Large intestine (tissue), 3 donors: ENCODE measurements around the gene APIP. TPM values are rescaled to one million over a fixed set of nuclear protein-coding genes. Genes with fewer than 3 reads are reported as not detected.
"Not testable (repeated sequence)": the region's sequence is repeated elsewhere in the genome, so short reads cannot be mapped to it uniquely, and the experiment has no call there.

Source experiments
- DNase-seq, 2 donors: peaks; one replicate each; pipeline versions ENCODE4 v3.0.0 to v3.0.0-alpha.2; 2013
- H3K27ac ChIP-seq: one replicate; pipeline ENCODE4 v1.5.1; 2013; ENCODE audit warnings: low read length
- H3K27me3 ChIP-seq: 2 replicates; pipeline ENCODE4 v1.6.1; 2013; ENCODE audit warnings: low read length; ENCODE audit not compliant: control insufficient read depth, insufficient read depth
- H3K36me3 ChIP-seq: 2 replicates; pipeline ENCODE4 v1.6.1; 2013; ENCODE audit warnings: low read length; ENCODE audit not compliant: control insufficient read depth, insufficient read depth
- H3K4me1 ChIP-seq: one replicate; pipeline ENCODE4 v1.6.1; 2013; ENCODE audit warnings: low read length; ENCODE audit not compliant: control insufficient read depth, insufficient read depth
- H3K4me3 ChIP-seq: one replicate; pipeline ENCODE4 v1.5.1; 2013; ENCODE audit warnings: low read length
- H3K9me3 ChIP-seq: one replicate; pipeline ENCODE4 v1.6.1; 2013; ENCODE audit warnings: mild to moderate bottlenecking, low read depth, low read length, moderate library complexity; ENCODE audit not compliant: control insufficient read depth
- WGBS: methylation state at CpG from one replicate; pipeline ENCODE4 v1.1.5; 2013; ENCODE audit warnings: low lambda C conversion rate; ENCODE audit not compliant: insufficient coverage; 5-methylcytosine and 5-hydroxymethylcytosine counted together
- polyA plus RNA-seq: library from polyadenylated mRNA; unstranded; fragments of 120-200 nt; gene quantifications from one replicate; pipeline ENCODE4 v1.2.1, GENCODE V29; 2013

The APIP gene
- polyA plus RNA-seq, 1 donor, result 25.7 TPM

DNA sequence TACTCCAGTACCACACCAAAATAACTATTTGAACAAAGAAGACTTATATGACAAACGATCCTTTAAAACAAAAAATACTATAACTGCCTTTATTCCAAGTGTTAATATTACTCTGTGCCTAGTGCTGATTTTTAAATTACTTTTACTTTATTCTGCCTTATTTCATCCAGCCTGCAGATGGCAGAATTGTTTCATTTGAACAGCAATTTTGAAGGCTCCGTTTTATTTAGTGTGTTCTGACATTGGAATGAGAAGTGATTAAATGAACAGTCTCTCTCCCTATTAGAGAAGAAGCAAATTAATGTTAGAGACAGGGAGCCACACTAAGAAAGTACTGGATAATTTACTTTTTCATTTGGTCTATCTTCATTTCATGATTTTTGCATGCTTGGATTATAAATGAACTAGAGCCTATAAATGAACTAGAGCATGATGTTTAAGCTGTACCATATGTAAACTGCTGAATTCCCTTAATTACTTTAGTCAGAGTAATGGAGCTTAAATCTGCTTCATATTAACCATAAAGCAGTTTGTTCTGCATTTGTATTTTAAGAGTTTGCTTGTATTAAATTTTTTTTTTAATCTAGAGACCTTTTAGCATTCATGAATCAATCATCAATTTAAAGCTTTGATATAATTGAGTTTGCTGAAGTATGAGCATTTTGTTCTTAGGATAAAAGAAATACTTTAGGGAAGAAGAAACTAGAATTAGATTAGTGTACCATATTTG lies 10.1 kb upstream of the APIP start:
- no peaks in the 10 kb centered on the region for H3K36me3 ChIP-seq
- H3K4me1 ChIP-seq, result no peaks in the 10 kb centered on the region
- no peak overlapping the region for H3K27ac ChIP-seq
- no peaks in the 10 kb centered on the region for H3K9me3 ChIP-seq
- no peak overlapping the region for H3K4me3 ChIP-seq
- WGBS, result 14% methylated on average over 1 of the region's 2 CpGs
- no peaks in the 10 kb centered on the region for H3K27me3 ChIP-seq
- peak in 1 of 2 donors; percentile 26 for DNase-seq

DNA sequence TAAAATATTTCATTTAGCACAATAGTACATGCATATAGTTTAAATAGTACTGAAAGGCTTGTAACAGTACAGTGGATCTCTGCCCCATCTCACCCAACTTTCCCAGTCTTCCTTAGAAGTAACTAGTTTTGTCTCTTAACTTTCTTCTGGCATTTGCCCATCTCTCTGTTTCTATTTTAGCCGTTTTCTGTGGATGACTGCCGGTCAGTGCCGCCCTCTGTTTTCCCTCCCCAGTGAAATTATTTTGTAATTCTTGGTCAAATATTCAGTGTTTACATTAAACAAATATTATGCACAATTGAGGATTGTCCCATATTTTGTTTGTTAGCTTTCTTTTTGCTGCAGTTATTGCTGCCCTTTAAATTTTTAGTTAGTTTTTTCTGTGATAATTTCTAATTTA lies 8.5 kb upstream of the APIP start:
- no peaks in the 10 kb centered on the region for H3K36me3 ChIP-seq
- no peaks in the 10 kb centered on the region for H3K4me1 ChIP-seq
- no peak overlapping the region for H3K27ac ChIP-seq
- no peaks in the 10 kb centered on the region for H3K27me3 ChIP-seq
- H3K9me3 ChIP-seq, result no peaks in the 10 kb centered on the region
- WGBS, result no CpG with 5 or more reads among the region's 3 CpGs
- no peak overlapping the region for H3K4me3 ChIP-seq
- DNase-seq, result no peak

DNA sequence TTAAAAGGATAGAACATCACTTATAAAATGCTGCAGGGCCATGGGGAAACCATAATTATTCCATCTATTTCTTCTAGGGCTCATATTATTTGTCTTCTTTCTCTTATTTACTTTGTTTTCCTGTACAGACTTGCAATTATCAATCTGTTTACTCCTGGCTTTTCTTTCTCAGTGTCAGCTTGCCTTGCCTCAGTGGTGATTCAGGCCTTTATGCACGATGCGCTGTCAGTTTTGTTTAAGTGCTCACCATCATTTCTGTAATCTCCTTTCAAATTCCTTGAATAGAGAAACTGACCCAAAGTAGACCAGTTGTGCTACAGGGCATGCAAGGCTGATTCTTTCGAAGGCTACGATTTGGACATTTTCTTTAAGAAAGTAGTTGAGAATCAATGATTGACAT lies 5.0 kb upstream of the APIP start:
- Histone ChIP-seq H3K27me3 (no peaks in the 10 kb centered on the region), H3K27ac (no peak overlapping the region), H3K4me3 (no peak overlapping the region), H3K4me1 (peaks cover 8% of the 10 kb centered on the region), H3K9me3 (no peaks in the 10 kb centered on the region), H3K36me3 (no peaks in the 10 kb centered on the region)
- no CpG with 5 or more reads among the region's 4 CpGs for WGBS
- DNase-seq, result no peak

DNA sequence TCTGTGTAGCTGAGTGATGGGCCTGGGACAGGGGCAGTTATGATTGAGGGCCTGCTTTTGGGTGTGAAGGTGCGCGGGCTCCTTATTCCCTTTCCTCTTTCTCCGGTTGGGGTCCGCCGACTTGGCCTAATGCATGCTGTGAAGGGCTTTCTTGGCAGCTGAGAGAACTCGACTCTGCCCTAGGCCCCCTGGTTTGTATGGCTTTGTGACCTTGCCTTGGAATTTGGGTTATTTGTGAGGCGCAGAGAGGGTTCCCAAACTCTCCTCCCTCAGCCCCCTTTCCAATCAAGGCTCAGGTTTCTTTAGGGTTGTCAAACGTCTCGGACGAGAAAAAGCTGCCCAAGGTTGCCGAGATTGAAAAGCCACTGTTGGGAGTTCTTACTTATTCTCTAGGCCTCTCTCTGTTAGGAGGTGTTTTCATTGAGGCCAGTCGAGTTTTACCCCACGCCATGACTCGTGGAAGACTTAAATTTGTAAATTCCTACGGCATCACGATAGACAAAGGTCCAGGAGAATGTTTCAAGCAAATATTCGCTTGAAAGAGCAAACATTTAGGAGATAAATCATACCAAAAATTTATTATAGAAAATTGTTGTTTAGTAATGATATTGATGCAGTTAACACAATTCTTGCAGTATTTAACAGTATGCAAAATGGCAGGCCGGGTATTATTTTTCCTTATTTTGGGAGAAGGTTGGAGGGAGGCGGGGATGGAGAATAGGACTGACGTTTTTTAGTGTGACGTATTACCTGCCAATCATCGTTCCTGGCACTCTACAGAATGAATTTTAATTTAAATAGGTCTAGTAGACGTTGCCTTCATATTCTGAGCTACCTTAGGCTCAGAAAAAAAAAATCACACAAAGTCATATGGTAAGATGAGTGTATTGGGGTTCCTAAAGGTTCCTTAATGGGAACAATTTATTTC lies 928 bp upstream of the APIP start:
- WGBS, result 18% methylated on average over 5 of the region's 23 CpGs
- no peaks in the 10 kb centered on the region for H3K9me3 ChIP-seq
- peaks cover 8% of the 10 kb centered on the region for H3K4me1 ChIP-seq
- peak overlapping the region; percentile 83 for H3K4me3 ChIP-seq
- no peak for DNase-seq
- H3K27me3 ChIP-seq, result no peaks in the 10 kb centered on the region
- H3K27ac ChIP-seq, result peak overlapping the region; percentile 99
- peaks cover 3% of the 10 kb centered on the region for H3K36me3 ChIP-seq

DNA sequence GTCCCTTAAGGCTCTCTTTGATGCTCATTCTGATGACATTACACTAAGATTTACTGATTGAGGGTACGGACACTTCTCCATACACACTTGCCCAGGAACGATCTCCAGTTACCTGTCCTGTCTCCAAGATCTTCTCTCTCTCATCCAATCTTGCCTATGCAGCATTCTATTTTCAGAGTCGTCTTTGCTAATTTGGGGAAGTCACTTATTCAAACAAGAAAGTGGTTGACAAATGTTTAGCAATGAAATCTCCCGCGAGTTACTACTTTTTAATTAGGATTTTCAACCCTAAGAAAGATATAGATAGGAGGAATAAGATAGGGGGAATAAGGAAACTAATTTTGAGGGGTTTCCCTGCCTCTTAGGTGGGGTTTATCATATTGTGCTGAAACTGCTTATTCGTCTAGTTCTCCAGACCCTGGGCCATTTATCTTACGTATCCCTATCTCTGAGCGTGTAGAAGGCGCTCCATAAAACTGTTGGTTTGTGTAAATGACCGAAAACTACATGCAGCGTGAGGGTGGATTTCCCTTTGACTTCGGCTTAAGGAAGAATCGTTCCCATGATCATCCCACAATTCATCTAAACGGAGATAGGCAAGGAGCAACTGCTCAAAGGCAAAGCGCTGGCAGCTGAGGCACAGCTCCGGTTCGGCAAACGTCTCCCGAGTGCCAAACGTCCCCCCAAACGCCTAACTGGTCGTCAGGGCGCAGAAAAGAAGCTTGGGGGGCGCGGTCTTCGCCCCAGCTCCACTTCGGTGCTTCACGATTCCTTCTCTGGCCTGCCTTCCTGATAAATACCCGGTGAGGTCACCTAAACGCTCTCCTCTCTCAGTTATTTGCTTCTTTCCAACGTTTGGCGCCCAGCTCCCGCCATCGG lies 804 bp downstream of the APIP start:
- Histone ChIP-seq H3K9me3 (no peaks in the 10 kb centered on the region), H3K4me1 (peaks cover 8% of the 10 kb centered on the region), H3K27ac (peak overlapping the region; percentile 99), H3K36me3 (peaks cover 3% of the 10 kb centered on the region), H3K4me3 (peak overlapping the region; percentile 83), H3K27me3 (no peaks in the 10 kb centered on the region)
- 8% methylated on average over 2 of the region's 34 CpGs for WGBS
- peak in 1 of 2 donors; percentile 30 for DNase-seq

DNA sequence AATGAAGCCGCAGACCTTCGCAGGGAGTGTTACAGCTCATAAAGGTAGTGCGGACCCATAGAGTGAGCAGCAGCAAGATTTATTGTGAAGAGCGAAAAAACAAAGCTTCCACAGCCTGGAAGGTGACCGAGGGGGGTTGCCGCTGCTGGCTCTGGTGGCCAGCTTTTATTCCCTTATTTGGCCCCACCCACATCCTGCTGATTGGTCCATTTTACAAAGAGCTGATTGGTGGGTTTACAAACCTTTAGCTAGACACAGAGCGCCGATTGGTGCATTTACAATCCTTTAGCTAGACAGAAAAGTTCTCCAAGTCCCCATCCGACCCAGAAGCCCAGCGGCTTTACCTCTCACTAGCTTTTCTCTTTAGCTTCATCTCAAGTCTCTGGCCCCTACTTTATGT lies 2.6 kb downstream of the APIP start:
- H3K27me3 ChIP-seq, H3K27ac ChIP-seq, H3K9me3 ChIP-seq, H3K4me1 ChIP-seq, H3K4me3 ChIP-seq, H3K36me3 ChIP-seq, DNase-seq: not testable (repeated sequence)
- no CpG with 5 or more reads among the region's 10 CpGs for WGBS

DNA sequence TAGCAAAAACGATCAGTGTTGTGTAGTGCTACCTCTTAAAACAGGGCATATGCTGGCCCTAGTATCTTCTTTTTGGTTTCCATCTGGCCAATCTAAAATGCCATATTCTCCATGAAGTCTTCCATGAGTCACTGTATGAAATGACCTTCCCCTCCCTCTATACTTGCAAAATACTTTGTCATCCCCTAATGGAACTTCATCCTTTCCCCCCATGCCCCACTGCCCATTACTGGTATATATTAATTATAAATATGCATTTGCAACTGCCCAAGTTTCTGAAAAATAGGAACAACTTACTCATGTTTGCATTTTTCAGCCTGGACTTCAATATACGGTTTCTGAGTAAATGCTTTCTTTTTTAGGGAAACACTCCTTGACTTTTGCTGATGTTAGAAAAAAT lies 4.5 kb downstream of the APIP start:
- H3K27me3 ChIP-seq, result no peaks in the 10 kb centered on the region
- no peaks in the 10 kb centered on the region for H3K9me3 ChIP-seq
- no peak for DNase-seq
- H3K4me1 ChIP-seq, result no peaks in the 10 kb centered on the region
- 83% methylated on average over 1 of the region's 2 CpGs for WGBS
- H3K36me3 ChIP-seq, result peaks cover 3% of the 10 kb centered on the region
- H3K4me3 ChIP-seq, result no peak overlapping the region
- H3K27ac ChIP-seq, result no peak overlapping the region

DNA sequence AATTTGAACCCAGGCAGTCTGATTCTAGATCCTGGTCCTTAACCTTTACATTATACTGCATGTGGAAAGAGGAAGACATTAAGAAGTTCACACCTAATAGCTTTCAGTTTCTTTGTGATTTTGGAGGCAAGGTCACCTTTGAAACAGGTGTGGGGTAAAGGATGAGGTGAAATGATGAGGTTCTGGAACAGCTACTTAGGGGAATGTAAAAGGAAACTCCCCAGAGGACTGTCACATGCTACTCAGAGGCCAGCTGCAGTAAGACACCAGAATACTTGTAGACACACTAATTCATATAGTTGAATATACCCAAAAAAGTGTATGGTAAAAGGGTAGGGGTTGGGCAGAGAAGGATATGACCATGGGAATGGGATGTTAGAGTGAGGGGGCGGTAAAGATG lies 5.4 kb downstream of the APIP start:
- peaks cover 3% of the 10 kb centered on the region for H3K36me3 ChIP-seq
- no peaks in the 10 kb centered on the region for H3K9me3 ChIP-seq
- no peak overlapping the region for H3K27ac ChIP-seq
- H3K4me1 ChIP-seq, result no peaks in the 10 kb centered on the region
- 100% methylated on average over 1 of the region's 1 CpG for WGBS
- no peak overlapping the region for H3K4me3 ChIP-seq
- DNase-seq, result no peak
- no peaks in the 10 kb centered on the region for H3K27me3 ChIP-seq

DNA sequence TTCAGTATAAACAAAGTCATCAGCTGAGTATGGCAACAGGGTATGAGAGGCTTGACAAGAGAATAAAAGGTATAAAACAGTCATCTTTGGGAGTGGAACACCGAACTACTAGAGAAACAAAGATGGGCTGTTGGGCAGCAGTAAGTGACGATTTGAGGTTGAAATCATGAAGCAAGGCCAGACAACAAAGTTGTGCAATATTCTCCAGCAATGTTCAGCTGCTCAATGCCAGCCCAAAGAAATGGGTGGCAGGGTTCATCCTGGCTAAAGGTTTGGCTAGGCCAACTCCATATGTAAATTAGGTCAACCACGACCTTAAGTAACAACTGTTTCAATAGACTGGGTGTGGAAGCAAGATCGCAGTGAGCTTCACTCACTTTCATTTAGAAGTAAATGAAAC lies 6.2 kb downstream of the APIP start:
- no peak overlapping the region for H3K27ac ChIP-seq
- H3K4me3 ChIP-seq, result no peak overlapping the region
- H3K4me1 ChIP-seq, result no peaks in the 10 kb centered on the region
- no peak for DNase-seq
- H3K36me3 ChIP-seq, result peaks cover 3% of the 10 kb centered on the region
- no CpG with 5 or more reads among the region's 4 CpGs for WGBS
- H3K9me3 ChIP-seq, result no peaks in the 10 kb centered on the region
- no peaks in the 10 kb centered on the region for H3K27me3 ChIP-seq

DNA sequence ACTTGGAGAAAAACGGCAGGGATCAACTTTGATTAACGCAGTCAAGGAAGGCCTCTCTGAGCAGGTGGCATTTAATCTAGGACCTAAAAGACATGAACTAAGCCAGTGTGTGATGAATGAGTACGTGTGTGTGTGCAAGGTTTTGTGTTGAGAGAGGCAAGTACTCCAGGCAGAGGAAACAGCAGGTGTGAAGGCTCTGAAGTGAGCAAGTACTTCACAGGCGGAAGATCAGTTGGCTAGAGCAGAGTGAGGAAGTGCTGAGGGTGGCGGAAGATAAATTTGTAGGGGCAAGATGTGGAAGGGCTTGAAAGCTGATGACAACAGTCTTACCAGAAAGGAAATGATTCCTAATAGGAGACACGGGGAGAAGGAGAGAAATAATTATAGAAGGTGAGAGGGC lies 6.8 kb downstream of the APIP start:
- DNase-seq, result no peak
- H3K9me3 ChIP-seq, result no peaks in the 10 kb centered on the region
- H3K4me3 ChIP-seq, result no peak overlapping the region
- 79% methylated on average over 3 of the region's 6 CpGs for WGBS
- no peaks in the 10 kb centered on the region for H3K4me1 ChIP-seq
- H3K27me3 ChIP-seq, result no peaks in the 10 kb centered on the region
- peaks cover 3% of the 10 kb centered on the region for H3K36me3 ChIP-seq
- H3K27ac ChIP-seq, result no peak overlapping the region
